Endothelial cell of umbilical vein (primary cell): Measurements from ENCODE around the gene MED19.

Source experiments
- CTCF ChIP-seq, 2 donors: IDR thresholded peaks; 1 replicate in 1 of 2; 2 replicates in 1 of 2; pipeline ENCODE4 v1.5.1; 2011; ENCODE audit warnings: low read length in 2 of 2, mild to moderate bottlenecking in 2 of 2, moderate library complexity in 2 of 2, control low read depth in 1 of 2, inconsistent platforms in 1 of 2, low read depth in 1 of 2; ENCODE audit not compliant: insufficient read depth in 1 of 2; ENCODE audit errors: extremely low read depth in 1 of 2
- MAX ChIP-seq: IDR thresholded peaks from 2 replicates; pipeline ENCODE4 v1.6.1; 2011; ENCODE audit not compliant: insufficient read depth, insufficient read length

- TF ChIP-seq CTCF (IDR thresholded peaks at IDR 0.05; ENCODE audit: extremely low read depth in 1 of 2, insufficient read depth in 1 of 2, low read depth in 1 of 2, low read length in 2 of 2) (peak; percentile 46 to 49), MAX (no peak)
Observed at GRCh38 chr11:57751676-57752253, 39.8 kb upstream of the MED19 start, which contains the start of gene BTBD18.
